HG03457 (cell line): Measurements from ENCODE around the gene SOD1.
"Not testable (repeated sequence)": the region's sequence is repeated elsewhere in the genome, so short reads cannot be mapped to it uniquely, and the experiment has no call there.

Experiments used
- ATAC-seq: cut with Tn5 transposase; IDR thresholded peaks from one replicate; pipeline ENCODE4 v1.9.1; 2021; ENCODE audit warnings: moderate number of reproducible peaks; ENCODE audit not compliant: unreplicated experiment

Gene SOD1

GRCh38 chr21:31654821-31655580, 4.5 kb upstream of the SOD1 start:
- not testable (repeated sequence) for ATAC-seq

GRCh38 chr21:31656199-31657095, 3.0 kb upstream of the SOD1 start:
- ATAC-seq, result no peak

GRCh38 chr21:31658053-31658452, 1.4 kb upstream of the SOD1 start:
- no peak for ATAC-seq

GRCh38 chr21:31659286-31659535, 282 bp upstream of the SOD1 start:
- no peak for ATAC-seq

- ATAC-seq, result peak; percentile 24
Observed at GRCh38 chr21:31660259-31660565, 719 bp downstream of the SOD1 start.

- no peak for ATAC-seq
Observed at GRCh38 chr21:31660591-31660990, 1.1 kb downstream of the SOD1 start.

- ATAC-seq, result no peak
Observed at GRCh38 chr21:31663584-31664249, 4.2 kb downstream of the SOD1 start.

- ATAC-seq, result no peak
Observed at GRCh38 chr21:31665397-31665796, 5.9 kb downstream of the SOD1 start.

GRCh38 chr21:31665869-31666268, 6.4 kb downstream of the SOD1 start:
- not testable (repeated sequence) for ATAC-seq

- ATAC-seq, result no peak
Observed at GRCh38 chr21:31666445-31667010, 7.0 kb downstream of the SOD1 start.

- no peak for ATAC-seq
Observed at GRCh38 chr21:31667132-31667531, 7.6 kb downstream of the SOD1 start.

- no peak for ATAC-seq
Observed at GRCh38 chr21:31667639-31668038, 8.1 kb downstream of the SOD1 start.

- ATAC-seq, result no peak
Observed at GRCh38 chr21:31668651-31669491, 9.4 kb downstream of the SOD1 start.

GRCh38 chr21:31670070-31670469, 10.6 kb downstream of the SOD1 start:
- ATAC-seq, result no peak

- ATAC-seq, result no peak
Observed at GRCh38 chr21:31671146-31671716, 11.7 kb downstream of the SOD1 start.

GRCh38 chr21:31671931-31672330, 12.4 kb downstream of the SOD1 start:
- ATAC-seq, result no peak

GRCh38 chr21:31673321-31673912, 13.9 kb downstream of the SOD1 start:
- no peak for ATAC-seq

- ATAC-seq, result no peak
Observed at GRCh38 chr21:31675318-31675717, 15.8 kb downstream of the SOD1 start.

- no peak for ATAC-seq
Observed at GRCh38 chr21:31675960-31676359, 16.5 kb downstream of the SOD1 start.

- no peak for ATAC-seq
Observed at GRCh38 chr21:31677047-31677446, 17.6 kb downstream of the SOD1 start.
